LNCaP clone FGC (cell line): ENCODE results near the gene PCDHA3.
A peak's percentile ranks its signal among the peaks of the same experiment; 100 is the strongest.
"Not testable (repeated sequence)": the region's sequence is repeated elsewhere in the genome, so short reads cannot be mapped to it uniquely, and the experiment has no call there.

Source experiments
- DNase-seq: peaks from one replicate; pipeline ENCODE4 v3.0.0-alpha.2; 2011; ENCODE audit warnings: low read depth
- H3K4me3 ChIP-seq: 2 replicates; pipeline ENCODE4 v1.5.1; 2011; ENCODE audit warnings: mild to moderate bottlenecking, low read depth, low read length, control low read depth
- TF ChIP-seq, protein P1 (sequence below): IDR thresholded peaks from 2 replicates; pipeline ENCODE4 v1.5.1; 2012; ENCODE audit warnings: mild to moderate bottlenecking; ENCODE audit not compliant: control insufficient read depth, insufficient read depth; ENCODE audit errors: extremely low read depth

PCDHA3 gene

DNA sequence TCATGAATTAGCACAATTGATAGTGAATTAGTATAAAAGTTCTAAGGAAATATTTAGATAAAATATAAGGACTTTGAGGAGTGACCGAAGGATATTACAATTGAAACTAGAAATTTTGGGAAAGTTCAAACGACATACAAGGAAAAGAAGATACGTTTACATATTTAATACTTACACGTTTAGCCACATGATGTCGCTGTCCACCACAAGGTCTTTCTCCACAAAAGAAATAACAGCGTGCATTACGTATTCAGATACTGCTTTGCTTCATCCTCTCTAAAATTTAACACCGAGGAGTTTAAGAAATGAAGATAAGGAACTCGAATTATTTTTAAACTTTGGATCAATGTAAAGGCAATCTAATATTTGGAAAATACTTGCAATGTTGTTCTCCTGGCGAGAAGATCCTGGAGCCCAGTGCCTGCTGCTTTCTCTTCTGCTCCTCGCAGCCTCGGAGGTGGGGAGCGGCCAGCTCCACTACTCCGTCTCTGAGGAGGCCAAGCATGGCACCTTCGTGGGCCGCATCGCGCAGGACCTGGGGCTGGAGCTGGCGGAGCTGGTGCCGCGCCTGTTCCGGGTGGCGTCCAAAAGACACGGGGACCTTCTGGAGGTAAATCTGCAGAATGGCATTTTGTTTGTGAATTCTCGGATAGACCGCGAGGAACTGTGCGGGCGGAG lies at the start of gene PCDHA3:
PCDHA3 (plus strand) TSS at position 242 of the 678 bp plus-strand sequence.
- no peak for DNase-seq
- H3K4me3 ChIP-seq: no peak within 1 kb of the TSS

DNA sequence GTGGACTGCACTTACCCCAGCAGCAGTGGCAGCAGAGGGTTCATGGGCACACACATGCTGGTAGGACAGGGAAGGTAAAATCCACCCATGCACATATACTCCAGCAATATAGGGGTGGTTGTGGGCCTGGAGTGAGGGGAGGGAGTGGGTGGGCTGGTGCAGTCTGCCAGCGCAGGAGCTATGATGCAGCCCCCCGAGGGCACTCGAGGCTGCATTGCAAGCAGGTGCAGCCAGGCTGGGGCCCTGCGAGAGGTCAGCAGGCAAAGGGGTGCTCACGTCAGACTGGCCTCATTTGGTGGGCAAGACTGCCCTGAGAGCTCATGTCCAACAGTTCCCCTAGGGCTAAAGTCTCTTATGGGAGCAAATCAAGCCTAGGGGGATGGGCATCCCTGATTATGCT lies 47.3 kb upstream of the PCDHA3 start:
- TF ChIP-seq, protein P1, sequence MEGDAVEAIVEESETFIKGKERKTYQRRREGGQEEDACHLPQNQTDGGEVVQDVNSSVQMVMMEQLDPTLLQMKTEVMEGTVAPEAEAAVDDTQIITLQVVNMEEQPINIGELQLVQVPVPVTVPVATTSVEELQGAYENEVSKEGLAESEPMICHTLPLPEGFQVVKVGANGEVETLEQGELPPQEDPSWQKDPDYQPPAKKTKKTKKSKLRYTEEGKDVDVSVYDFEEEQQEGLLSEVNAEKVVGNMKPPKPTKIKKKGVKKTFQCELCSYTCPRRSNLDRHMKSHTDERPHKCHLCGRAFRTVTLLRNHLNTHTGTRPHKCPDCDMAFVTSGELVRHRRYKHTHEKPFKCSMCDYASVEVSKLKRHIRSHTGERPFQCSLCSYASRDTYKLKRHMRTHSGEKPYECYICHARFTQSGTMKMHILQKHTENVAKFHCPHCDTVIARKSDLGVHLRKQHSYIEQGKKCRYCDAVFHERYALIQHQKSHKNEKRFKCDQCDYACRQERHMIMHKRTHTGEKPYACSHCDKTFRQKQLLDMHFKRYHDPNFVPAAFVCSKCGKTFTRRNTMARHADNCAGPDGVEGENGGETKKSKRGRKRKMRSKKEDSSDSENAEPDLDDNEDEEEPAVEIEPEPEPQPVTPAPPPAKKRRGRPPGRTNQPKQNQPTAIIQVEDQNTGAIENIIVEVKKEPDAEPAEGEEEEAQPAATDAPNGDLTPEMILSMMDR: no peak
- H3K4me3 ChIP-seq: no peak overlapping the region
- no peak for DNase-seq

More for the DNA sequence above, at the start of gene PCDHA3:
- TF ChIP-seq, protein P1: peak; percentile 36

DNA sequence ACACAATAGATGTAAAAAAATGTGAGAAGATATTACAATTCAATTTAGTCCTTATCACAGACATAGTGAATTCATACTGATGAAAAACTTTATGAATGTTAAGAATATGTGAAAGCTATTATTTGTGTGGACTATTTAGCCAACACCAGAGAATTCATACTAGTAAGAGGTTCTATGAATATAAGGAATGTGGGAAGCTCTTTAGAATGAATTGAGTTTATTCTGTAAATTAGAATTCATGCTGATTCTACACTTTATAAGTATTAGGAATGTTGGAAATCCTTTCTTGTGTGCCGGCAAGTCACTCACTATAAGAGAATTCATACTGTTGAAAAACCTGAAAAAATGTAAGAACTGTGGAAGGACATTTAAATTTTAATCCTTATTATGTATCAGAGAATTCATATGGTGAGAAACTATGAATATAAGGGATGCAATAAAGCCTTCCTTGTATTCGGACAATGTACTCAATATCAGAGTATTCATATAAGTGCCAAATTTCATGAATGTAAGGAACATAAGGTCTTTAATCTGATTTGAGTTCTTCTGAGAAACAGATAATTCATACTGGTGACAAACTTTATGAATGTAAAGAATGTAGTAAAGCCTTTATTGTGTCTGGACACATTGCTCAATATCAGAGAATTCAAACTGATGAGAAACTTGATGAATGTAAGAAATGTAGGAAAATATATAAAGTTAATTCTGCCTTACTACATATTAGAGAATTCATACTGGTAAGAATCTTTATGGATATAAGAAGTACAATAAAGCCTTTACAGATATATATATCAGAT lies 36.5 kb upstream of the PCDHA3 start:
- H3K4me3 ChIP-seq: no peak overlapping the region
- DNase-seq: no peak
- TF ChIP-seq, protein P1: no peak

DNA sequence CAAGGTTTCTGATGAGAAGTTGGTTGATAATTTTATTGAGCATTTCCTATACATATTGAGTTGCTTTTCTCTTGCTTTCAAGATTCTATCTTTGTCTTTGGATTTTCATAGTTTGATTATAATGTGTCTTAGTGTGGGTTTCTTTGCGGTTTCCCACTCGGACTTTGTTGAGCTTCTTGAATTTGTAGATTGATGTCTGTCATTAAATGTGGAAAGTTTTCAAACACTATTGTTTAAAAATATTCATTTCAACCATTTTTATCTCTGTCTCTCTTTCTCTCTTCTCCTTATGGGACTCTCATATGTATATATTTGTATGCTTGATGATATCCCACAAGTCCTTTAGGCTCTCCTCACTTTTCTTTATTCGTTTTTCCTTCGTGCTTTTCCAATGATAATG lies 33.4 kb upstream of the PCDHA3 start:
- H3K4me3 ChIP-seq: no peak overlapping the region
- TF ChIP-seq, protein P1: no peak
- no peak for DNase-seq

DNA sequence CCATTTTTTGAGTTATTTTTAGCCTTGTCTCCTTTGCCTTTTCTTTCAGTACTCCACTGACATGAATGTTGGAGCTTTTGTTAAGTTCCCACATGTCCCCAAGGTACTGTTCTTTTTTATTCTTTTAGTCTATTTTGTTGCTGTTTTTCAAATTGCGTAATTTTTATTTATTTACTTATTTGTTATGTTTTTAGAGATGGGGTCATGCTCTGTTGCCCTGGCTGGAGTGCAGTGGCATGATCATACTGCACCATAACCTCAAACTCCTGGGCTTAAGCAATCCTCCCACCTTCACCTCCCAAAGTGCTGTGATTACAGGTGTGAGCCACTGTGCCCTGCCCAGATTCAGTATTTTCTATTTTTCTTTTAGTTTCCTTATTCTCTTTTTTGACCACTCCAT lies 20.3 kb upstream of the PCDHA3 start:
- TF ChIP-seq, protein P1: no peak
- H3K4me3 ChIP-seq: no peak overlapping the region
- DNase-seq: no peak

DNA sequence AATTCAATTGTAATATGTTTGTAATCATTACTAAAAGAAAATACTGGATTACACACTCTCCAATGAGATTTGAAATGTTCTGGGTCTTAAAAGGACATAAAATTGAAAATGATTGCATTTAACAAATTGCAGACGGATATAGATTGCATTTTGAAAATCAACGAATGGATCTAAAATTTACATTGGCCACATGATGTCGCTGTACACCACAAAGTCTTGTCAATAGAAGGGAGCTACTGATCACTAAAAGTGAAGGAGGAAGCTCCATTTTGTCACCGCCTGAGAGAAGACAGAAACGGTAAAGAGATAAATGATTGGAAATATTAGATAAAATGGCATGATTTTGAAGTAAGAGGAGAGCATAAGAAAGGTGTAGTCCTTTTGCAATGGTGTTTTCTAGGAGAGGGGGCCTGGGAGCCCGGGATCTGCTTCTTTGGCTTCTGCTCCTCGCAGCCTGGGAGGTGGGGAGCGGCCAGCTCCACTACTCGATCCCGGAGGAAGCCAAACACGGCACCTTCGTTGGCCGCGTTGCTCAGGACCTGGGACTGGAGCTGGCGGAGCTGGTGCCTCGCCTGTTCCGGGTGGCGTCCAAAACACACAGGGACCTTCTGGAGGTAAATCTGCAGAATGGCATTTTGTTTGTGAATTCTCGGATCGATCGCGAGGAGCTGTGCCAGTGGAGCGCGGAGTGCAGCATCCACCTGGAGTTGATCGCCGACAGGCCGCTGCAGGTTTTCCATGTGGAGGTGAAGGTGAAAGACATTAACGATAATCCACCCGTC lies 14.8 kb upstream of the PCDHA3 start, which contains the start of gene PCDHA1:
PCDHA1 (plus strand) TSS at position 236 of the 782 bp plus-strand sequence.
- no peak within 1 kb of the TSS for H3K4me3 ChIP-seq
- no peak for DNase-seq
- TF ChIP-seq, protein P1: no peak

DNA sequence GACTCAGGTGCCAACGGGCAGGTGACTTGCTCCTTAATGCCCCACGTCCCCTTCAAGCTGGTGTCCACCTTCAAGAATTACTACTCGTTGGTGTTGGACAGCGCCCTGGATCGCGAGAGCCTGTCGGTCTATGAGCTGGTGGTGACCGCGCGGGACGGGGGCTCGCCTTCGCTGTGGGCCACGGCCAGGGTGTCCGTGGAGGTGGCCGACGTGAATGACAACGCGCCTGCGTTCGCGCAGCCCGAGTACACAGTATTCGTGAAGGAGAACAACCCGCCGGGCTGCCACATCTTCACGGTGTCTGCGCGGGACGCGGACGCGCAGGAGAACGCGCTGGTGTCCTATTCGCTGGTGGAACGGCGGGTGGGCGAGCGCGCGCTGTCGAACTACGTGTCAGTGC lies 13.4 kb upstream of the PCDHA3 start:
- not testable (repeated sequence) for DNase-seq

DNA sequence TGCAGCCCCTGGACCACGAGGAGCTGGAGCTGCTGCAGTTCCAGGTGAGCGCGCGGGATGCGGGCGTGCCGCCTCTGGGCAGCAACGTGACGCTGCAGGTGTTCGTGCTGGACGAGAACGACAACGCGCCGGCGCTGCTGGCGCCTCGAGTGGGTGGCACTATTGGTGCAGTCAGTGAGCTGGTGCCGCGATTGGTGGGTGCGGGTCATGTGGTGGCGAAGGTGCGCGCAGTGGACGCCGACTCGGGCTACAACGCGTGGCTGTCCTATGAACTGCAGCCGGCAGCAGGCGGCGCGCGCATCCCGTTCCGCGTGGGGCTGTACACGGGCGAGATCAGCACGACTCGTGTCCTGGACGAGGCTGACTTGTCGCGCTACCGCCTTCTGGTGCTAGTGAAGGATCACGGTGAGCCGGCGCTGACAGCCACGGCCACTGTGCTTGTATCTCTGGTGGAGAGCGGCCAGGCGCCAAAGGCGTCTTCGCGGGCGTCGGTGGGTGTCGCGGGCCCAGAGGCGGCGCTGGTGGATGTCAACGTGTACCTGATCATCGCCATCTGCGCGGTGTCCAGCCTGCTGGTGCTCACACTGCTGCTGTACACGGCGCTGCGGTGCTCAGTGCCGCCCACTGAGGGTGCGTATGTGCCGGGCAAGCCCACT lies 12.9 kb upstream of the PCDHA3 start:
- not testable (repeated sequence) for DNase-seq, H3K4me3 ChIP-seq

More for the DNA sequence above, 13.4 kb upstream of the PCDHA3 start:
- not testable (repeated sequence) for H3K4me3 ChIP-seq
